ENCODE measurements around the gene ZNF202.

- no peak for TF ChIP-seq POLR2AphosphoS5 (IDR thresholded peaks at IDR 0.05)
- TF ChIP-seq, protein P1, sequence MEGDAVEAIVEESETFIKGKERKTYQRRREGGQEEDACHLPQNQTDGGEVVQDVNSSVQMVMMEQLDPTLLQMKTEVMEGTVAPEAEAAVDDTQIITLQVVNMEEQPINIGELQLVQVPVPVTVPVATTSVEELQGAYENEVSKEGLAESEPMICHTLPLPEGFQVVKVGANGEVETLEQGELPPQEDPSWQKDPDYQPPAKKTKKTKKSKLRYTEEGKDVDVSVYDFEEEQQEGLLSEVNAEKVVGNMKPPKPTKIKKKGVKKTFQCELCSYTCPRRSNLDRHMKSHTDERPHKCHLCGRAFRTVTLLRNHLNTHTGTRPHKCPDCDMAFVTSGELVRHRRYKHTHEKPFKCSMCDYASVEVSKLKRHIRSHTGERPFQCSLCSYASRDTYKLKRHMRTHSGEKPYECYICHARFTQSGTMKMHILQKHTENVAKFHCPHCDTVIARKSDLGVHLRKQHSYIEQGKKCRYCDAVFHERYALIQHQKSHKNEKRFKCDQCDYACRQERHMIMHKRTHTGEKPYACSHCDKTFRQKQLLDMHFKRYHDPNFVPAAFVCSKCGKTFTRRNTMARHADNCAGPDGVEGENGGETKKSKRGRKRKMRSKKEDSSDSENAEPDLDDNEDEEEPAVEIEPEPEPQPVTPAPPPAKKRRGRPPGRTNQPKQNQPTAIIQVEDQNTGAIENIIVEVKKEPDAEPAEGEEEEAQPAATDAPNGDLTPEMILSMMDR (IDR thresholded peaks at IDR 0.05): no peak
- no peak for TF ChIP-seq EP300 (IDR thresholded peaks at IDR 0.05)
- TF ChIP-seq POLR2A (IDR thresholded peaks at IDR 0.05): no peak
Observed at GRCh38 chr11:123751781-123752180, 10.3 kb upstream of the ZNF202 start.

All from gastroesophageal sphincter (tissue), 3 donors.